Astrocyte of the spinal cord (primary cell): ENCODE measurements around the gene ITGB5.

Experiments
- DNase-seq: peaks from one replicate; pipeline ENCODE4 v3.0.0; 2011; ENCODE audit warnings: low read depth, low spot score
- H3K4me3 ChIP-seq: 2 replicates; pipeline ENCODE4 v1.5.1; 2011; ENCODE audit warnings: low read depth, mild to moderate bottlenecking, low read length, moderate library complexity
- CTCF ChIP-seq: IDR thresholded peaks from 2 replicates; pipeline ENCODE4 v1.5.1; 2012; ENCODE audit warnings: low read depth, mild to moderate bottlenecking, low read length, inconsistent platforms
- in situ Hi-C: cut with HindIII; loops from 2 replicates; pipeline ENCODE4 v1.10.0; 2017; ENCODE audit warnings: low sequenced_read_pairs

ITGB5 gene

GRCh38 chr3:124766113-124767095 lies 120.8 kb downstream of the ITGB5 start:
- H3K4me3 ChIP-seq: no peak overlapping the region
- TF ChIP-seq CTCF: no peak
- no peak for DNase-seq
- in situ Hi-C loops: no loop called here

- no peak for DNase-seq
- in situ Hi-C loops: no loop called here
- H3K4me3 ChIP-seq: no peak overlapping the region
- TF ChIP-seq CTCF: no peak
Measured at GRCh38 chr3:124765197-124765840, 121.8 kb downstream of the ITGB5 start.

GRCh38 chr3:124764746-124765145 lies 122.4 kb downstream of the ITGB5 start:
- DNase-seq: no peak
- TF ChIP-seq CTCF: no peak
- H3K4me3 ChIP-seq: no peak overlapping the region
- in situ Hi-C loops: no loop called here

- in situ Hi-C loops: no loop called here
Measured at GRCh38 chr3:124763644-124764358, 123.4 kb downstream of the ITGB5 start.

GRCh38 chr3:124763206-124763605 lies 124.0 kb downstream of the ITGB5 start:
- no peak for DNase-seq
- H3K4me3 ChIP-seq: no peak overlapping the region
- in situ Hi-C loops: no loop called here
- TF ChIP-seq CTCF: no peak

More at GRCh38 chr3:124763644-124764358, 123.4 kb downstream of the ITGB5 start:
- no peak overlapping the region for H3K4me3 ChIP-seq
- no peak for DNase-seq
- TF ChIP-seq CTCF: no peak

GRCh38 chr3:124762661-124763011 lies 124.5 kb downstream of the ITGB5 start:
- no peak for DNase-seq
- no peak for TF ChIP-seq CTCF
- in situ Hi-C loops: no loop called here
- H3K4me3 ChIP-seq: no peak overlapping the region
